ENCODE measurements around the gene AFAP1L2.

Gene AFAP1L2

DNA sequence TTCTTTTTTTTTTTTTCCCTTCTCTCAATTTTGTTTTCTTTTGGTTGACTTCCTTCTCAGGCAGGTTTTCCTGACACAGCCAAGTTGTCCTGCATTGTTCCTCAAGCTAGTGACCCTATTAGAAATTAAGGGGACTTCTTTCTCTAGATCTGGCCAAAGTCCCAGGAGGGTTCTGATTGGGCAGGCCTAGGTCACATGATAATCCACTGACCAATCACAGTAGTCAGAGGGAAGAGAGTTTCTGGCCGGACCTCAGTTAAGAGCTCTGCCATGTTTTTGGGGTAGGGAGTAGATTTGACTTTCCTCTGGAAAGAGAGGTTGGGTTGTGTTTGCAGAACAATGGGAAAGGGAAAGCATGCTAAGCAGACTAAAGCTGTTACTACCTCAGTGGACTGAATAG lies 149.1 kb downstream of the AFAP1L2 start:
- no peak for DNase-seq (ENCODE audit: low read depth in 2 of 2)
- no peak overlapping the region for H3K4me3 ChIP-seq (replicated peaks in 1 of 2; ENCODE audit: low read depth in 2 of 2, low read length in 2 of 2)
- TF ChIP-seq, protein P1, sequence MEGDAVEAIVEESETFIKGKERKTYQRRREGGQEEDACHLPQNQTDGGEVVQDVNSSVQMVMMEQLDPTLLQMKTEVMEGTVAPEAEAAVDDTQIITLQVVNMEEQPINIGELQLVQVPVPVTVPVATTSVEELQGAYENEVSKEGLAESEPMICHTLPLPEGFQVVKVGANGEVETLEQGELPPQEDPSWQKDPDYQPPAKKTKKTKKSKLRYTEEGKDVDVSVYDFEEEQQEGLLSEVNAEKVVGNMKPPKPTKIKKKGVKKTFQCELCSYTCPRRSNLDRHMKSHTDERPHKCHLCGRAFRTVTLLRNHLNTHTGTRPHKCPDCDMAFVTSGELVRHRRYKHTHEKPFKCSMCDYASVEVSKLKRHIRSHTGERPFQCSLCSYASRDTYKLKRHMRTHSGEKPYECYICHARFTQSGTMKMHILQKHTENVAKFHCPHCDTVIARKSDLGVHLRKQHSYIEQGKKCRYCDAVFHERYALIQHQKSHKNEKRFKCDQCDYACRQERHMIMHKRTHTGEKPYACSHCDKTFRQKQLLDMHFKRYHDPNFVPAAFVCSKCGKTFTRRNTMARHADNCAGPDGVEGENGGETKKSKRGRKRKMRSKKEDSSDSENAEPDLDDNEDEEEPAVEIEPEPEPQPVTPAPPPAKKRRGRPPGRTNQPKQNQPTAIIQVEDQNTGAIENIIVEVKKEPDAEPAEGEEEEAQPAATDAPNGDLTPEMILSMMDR (IDR thresholded peaks at IDR 0.05; ENCODE audit: low read depth, low read length) = no peak

- H3K4me3 ChIP-seq (replicated peaks in 1 of 2; ENCODE audit: low read depth in 2 of 2, low read length in 2 of 2) = no peak overlapping the region
- no peak for DNase-seq (ENCODE audit: low read depth in 2 of 2)
- TF ChIP-seq, protein P1 (IDR thresholded peaks at IDR 0.05; ENCODE audit: low read depth, low read length) = no peak
Observed at GRCh38 chr10:114252883-114253282, 151.4 kb downstream of the AFAP1L2 start.

DNA sequence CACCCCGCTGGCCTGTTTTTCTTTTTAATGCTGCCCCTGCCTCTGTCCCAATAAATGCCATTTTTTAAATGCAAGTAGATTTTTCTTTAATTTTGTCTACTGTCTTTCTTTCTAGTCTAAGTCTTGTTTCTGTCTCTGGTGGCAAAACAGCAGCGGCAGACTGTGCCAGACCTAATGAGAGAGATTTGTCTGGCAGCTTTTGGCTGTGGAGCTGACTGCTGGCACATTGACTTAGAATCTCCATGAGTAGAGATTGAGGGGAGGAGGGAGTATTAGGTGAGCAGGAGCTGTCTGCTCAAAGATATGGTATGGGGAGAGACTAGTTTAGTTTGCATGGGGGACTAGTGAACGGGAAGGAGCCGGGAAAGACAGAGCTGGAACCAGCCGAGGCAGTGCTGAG lies 152.2 kb downstream of the AFAP1L2 start:
- no peak overlapping the region for H3K4me3 ChIP-seq (replicated peaks in 1 of 2; ENCODE audit: low read depth in 2 of 2, low read length in 2 of 2)
- TF ChIP-seq, protein P1 (IDR thresholded peaks at IDR 0.05; ENCODE audit: low read depth, low read length) = no peak
- DNase-seq (ENCODE audit: low read depth in 2 of 2) = no peak

GRCh38 chr10:114250716-114251115 lies 153.6 kb downstream of the AFAP1L2 start:
- no peak overlapping the region for H3K4me3 ChIP-seq (replicated peaks in 1 of 2; ENCODE audit: low read depth in 2 of 2, low read length in 2 of 2)
- TF ChIP-seq, protein P1 (IDR thresholded peaks at IDR 0.05; ENCODE audit: low read depth, low read length) = no peak
- no peak for DNase-seq (ENCODE audit: low read depth in 2 of 2)

DNA sequence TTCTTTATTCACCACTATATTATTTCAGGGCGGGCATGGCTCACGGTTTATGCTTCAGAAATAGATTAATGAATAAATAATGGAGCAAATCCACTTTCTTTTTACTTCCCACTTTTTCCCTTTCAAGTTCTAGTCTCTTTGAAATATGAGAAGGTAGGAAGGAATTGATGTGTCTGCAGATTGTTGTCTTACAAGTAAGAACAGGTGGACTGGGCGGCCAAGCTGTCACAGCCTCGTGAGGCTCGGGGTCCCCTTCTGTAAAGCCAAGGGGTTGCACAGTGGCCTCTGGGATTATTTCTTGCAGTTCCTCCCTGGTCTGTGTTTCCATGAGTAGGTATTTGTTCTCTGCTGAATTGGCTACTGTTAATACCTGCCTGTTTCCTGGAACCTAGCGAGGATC lies 154.1 kb downstream of the AFAP1L2 start:
- no peak for DNase-seq (ENCODE audit: low read depth in 2 of 2)
- TF ChIP-seq, protein P1 (IDR thresholded peaks at IDR 0.05; ENCODE audit: low read depth, low read length) = no peak
- no peak overlapping the region for H3K4me3 ChIP-seq (replicated peaks in 1 of 2; ENCODE audit: low read depth in 2 of 2, low read length in 2 of 2)

DNA sequence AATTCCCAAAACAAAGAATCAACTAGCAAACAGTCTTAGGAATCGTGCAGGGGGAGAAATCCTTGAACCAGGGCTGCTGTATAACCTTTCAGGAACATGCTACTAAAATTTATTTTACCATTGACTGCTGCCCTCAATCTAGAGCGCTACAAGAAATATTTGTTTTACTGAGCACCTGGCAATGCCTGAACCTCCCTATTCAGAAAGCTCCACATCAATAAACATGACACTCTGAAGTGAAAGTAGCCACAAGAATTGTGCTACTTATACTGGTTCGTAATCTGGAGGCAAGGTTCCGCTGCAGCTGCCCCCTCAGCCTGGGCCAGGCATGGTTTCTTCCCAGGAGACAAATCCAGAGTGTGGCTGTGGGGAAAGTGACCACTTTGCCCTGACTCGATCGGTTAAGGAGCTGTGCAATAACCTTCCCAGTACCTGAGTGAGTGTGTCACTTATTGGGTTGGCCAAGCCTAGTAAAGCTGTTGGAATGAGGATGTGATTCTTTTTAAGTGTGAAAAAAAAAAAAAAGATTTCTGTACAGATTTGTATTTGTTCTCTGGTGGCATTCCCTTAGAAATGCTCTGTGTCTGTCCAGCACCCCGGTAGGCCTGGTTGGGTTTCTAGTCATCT lies 157.5 kb downstream of the AFAP1L2 start:
- H3K4me3 ChIP-seq (replicated peaks in 1 of 2; ENCODE audit: low read depth in 2 of 2, low read length in 2 of 2) = no peak overlapping the region
- TF ChIP-seq, protein P1 (IDR thresholded peaks at IDR 0.05; ENCODE audit: low read depth, low read length) = no peak
- no peak for DNase-seq (ENCODE audit: low read depth in 2 of 2)
